ENCODE measurements around the gene BLVRA.

GRCh38 chr7:43855176-43855575 lies 96.7 kb downstream of the BLVRA start:
- TF ChIP-seq CTCF (IDR thresholded peaks at IDR 0.05) = no peak
- no peak for TF ChIP-seq POLR2A (IDR thresholded peaks at IDR 0.05)

Data from uterus (tissue), 2 donors.